Measurements from ENCODE around the gene R3HDM2. TPM values are rescaled to one million over a fixed set of nuclear protein-coding genes. Genes with fewer than 3 reads are reported as not detected.

The R3HDM2 gene
- total and polyA plus RNA-seq, 10 donors, result 11.3 to 90.8 (median 53.5) TPM

GRCh38 chr12:57370072-57370471 is 60.8 kb downstream of the R3HDM2 start:
- TF ChIP-seq POLR2A (IDR thresholded peaks at IDR 0.05) (no peak), POLR2AphosphoS5 (IDR thresholded peaks at IDR 0.05) (no peak), CTCF (IDR thresholded peaks at IDR 0.05 in 8 of 11, conservative IDR thresholded peaks at IDR 0.05 in 3 of 11) (no peak)
- 90 to 96% (median 92%) methylated on average over 9 to 11 of the region's 11 CpGs for WGBS, 5 donors
- Histone ChIP-seq H3K36me3 (peaks cover 0 to 52% (median 2%) of the 10 kb centered on the region in 6 donors), H3K27ac (no peak overlapping the region), H3K4me3 (no peak overlapping the region), H3K27me3 (replicated peaks in 1 of 7) (no peaks in the 10 kb centered on the region), H3K9me3 (peaks cover 0 to 16% (median 14%) of the 10 kb centered on the region in 8 donors), H3K4me1 (peaks cover 0 to 18% (median 0%) of the 10 kb centered on the region in 6 donors)
- intact Hi-C loops (cut with DNase I; ENCODE audit: low total_unique reads), result no loop called here
- no peak for DNase-seq

DNA sequence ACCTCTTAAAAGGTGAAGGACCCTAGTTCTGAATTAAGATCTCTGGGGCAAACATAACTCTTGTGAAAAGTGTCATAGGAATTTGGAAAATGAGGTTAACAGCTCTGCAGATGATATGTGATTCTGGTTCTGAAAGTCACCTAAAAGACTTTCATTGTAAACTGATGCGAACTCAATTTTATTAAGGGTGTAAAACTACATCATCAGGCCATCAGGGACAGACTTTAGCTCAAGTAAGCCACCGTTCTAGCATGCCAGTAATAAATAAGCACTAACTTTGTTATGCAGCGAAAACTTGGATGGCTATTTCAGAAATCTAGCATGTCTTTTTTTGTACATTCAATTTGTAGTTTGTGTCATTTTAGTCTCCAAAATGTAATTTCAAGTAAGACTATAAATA is 61.6 kb downstream of the R3HDM2 start:
- no peak overlapping the region for H3K4me3 ChIP-seq
- intact Hi-C loops (cut with DNase I; ENCODE audit: low total_unique reads), result no loop called here
- peaks cover 0 to 18% (median 0%) of the 10 kb centered on the region in 6 donors for H3K4me1 ChIP-seq
- H3K27ac ChIP-seq, result no peak overlapping the region
- peaks cover 0 to 55% (median 2%) of the 10 kb centered on the region in 6 donors for H3K36me3 ChIP-seq
- peaks cover 0 to 16% (median 14%) of the 10 kb centered on the region in 8 donors for H3K9me3 ChIP-seq
- WGBS, 5 donors, result 94 to 99% (median 97%) methylated on average over 3 of the region's 3 CpGs
- no peak for DNase-seq
- no peaks in the 10 kb centered on the region for H3K27me3 ChIP-seq (replicated peaks in 1 of 7)
- TF ChIP-seq CTCF (IDR thresholded peaks at IDR 0.05 in 8 of 11, conservative IDR thresholded peaks at IDR 0.05 in 3 of 11) (no peak), POLR2A (IDR thresholded peaks at IDR 0.05) (no peak), POLR2AphosphoS5 (IDR thresholded peaks at IDR 0.05) (no peak)

- TF ChIP-seq CTCF (IDR thresholded peaks at IDR 0.05 in 8 of 11, conservative IDR thresholded peaks at IDR 0.05 in 3 of 11), result peak in 1 of 11 experiments; percentile 17
- TF ChIP-seq POLR2A (IDR thresholded peaks at IDR 0.05), result no peak
- no peak for TF ChIP-seq POLR2AphosphoS5 (IDR thresholded peaks at IDR 0.05)
These were observed 62.3 kb downstream of the R3HDM2 start for GRCh38 chr12:57368349-57369095.

DNA sequence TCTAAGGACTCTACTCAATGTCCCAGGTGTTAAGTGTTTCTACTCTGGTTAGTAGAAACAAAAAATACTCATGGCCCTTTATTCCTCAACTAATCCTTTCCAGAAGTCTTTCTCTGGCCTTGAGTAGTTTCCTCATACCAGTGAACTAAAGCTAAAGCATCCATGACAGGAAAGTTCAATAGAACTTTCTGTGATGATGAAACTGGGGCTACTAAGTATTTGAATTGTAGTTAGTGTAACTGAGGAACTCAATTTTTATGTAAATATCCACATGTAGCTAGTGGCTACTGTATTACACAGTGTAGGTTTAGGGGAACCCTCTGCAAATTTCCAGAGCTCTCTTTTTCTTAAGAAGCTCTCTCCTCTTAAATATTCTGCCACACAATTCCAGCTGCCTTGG is 63.7 kb downstream of the R3HDM2 start:
- TF ChIP-seq POLR2A (IDR thresholded peaks at IDR 0.05) (no peak), CTCF (IDR thresholded peaks at IDR 0.05 in 8 of 11, conservative IDR thresholded peaks at IDR 0.05 in 3 of 11) (no peak), POLR2AphosphoS5 (IDR thresholded peaks at IDR 0.05) (no peak)
- Histone ChIP-seq H3K4me3 (no peak overlapping the region), H3K27me3 (replicated peaks in 1 of 7) (no peaks in the 10 kb centered on the region), H3K27ac (no peak overlapping the region), H3K9me3 (peaks cover 0 to 16% (median 14%) of the 10 kb centered on the region in 8 donors), H3K4me1 (peaks cover 0 to 10% (median 0%) of the 10 kb centered on the region in 6 donors), H3K36me3 (peaks cover 0 to 51% (median 0%) of the 10 kb centered on the region in 6 donors)
- intact Hi-C loops (cut with DNase I; ENCODE audit: low total_unique reads), result no loop called here
- DNase-seq, result no peak

More at GRCh38 chr12:57368349-57369095, 62.3 kb downstream of the R3HDM2 start:
- Histone ChIP-seq H3K4me1 (peaks cover 0 to 18% (median 0%) of the 10 kb centered on the region in 6 donors), H3K9me3 (peaks cover 0 to 16% (median 14%) of the 10 kb centered on the region in 8 donors), H3K36me3 (peaks cover 0 to 56% (median 2%) of the 10 kb centered on the region in 6 donors), H3K4me3 (no peak overlapping the region), H3K27ac (no peak overlapping the region), H3K27me3 (replicated peaks in 1 of 7) (no peaks in the 10 kb centered on the region)
- no peak for DNase-seq
- 83 to 90% (median 84%) methylated on average over 7 of the region's 7 CpGs for WGBS, 5 donors
- intact Hi-C loops (cut with DNase I; ENCODE audit: low total_unique reads), result no loop called here
